22Rv1 (cell line): Measurements from ENCODE around the gene MINDY4.

Experiments used
- H3K27ac ChIP-seq: fragments of 450-650 bp; 2 replicates; pipeline ENCODE4 v1.5.1; 2017
- CTCF ChIP-seq: fragments of 450-650 bp; IDR thresholded peaks from 2 replicates; pipeline ENCODE4 v1.5.1; 2017; ENCODE audit warnings: mild to moderate bottlenecking
- ZFX ChIP-seq: fragments of 450-650 bp; IDR thresholded peaks from 2 replicates; pipeline ENCODE4 v1.6.1; 2017; ENCODE audit warnings: antibody characterized with exemption, borderline replicate concordance

The MINDY4 gene

GRCh38 chr7:30894866-30895605 lies 123.8 kb downstream of the MINDY4 start:
- H3K27ac ChIP-seq = no peak overlapping the region
- no peak for TF ChIP-seq ZFX
- no peak for TF ChIP-seq CTCF

DNA sequence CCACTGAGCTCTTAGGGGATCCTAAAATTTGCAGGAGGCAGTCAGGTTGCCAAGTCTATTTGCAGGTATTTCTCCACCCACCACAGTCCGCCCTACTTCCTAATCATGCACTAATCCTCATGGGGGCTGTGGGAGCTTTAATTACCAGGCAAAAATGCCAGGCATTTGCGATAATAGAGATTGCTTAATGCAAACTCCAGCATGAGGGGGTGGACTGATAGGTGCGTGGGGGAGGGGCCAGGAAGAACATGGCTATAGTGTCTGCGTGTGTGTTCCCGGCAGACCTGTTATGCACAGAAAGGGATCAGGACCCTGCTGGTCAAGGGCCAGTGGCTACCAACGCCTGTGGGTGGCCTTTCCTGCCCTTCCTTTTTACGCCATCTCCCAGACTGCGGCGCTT lies 124.8 kb downstream of the MINDY4 start:
- no peak overlapping the region for H3K27ac ChIP-seq
- TF ChIP-seq CTCF = no peak
- TF ChIP-seq ZFX = no peak

DNA sequence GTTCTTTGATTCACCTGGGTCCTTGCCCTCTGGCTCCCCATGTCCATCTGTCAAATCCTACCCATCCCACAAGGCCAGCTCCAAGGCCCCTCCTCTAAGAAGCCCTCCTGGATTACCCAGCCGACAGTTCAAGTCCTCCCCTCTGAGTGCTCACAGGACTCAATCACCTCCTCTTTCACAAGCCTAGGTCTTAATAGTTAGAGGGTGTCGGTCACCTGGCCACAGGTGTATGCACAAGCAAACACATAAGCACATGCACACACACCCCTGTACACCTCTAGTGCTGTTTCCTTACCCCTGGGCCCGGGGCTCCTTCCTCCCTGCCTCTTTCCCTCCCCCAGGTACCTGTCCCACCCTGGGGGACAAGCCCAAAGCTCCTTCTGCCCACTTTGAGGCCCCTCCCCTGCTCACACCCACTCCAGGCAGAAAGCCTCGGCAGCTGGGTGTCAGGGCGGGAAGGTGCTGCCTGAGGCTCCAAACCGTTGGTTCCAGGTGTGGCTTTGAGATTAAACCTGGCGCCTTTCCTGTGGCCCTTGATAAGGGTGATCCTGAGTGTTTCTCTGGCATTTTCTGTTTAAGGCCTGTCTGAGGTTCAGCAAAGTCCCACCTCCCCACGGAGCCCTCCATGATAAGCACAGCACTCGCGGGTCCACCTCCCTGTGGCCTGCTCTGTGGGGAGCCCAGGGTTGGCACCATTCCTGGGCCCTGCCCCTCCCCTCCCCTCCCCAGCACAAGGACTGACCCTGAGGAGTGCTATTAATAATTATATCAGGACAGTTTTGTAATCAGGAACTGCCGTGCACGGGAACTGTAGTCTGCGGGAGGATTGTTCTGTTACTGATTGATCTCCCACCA lies 125.8 kb downstream of the MINDY4 start:
- no peak for TF ChIP-seq CTCF
- no peak for TF ChIP-seq ZFX
- H3K27ac ChIP-seq = no peak overlapping the region

DNA sequence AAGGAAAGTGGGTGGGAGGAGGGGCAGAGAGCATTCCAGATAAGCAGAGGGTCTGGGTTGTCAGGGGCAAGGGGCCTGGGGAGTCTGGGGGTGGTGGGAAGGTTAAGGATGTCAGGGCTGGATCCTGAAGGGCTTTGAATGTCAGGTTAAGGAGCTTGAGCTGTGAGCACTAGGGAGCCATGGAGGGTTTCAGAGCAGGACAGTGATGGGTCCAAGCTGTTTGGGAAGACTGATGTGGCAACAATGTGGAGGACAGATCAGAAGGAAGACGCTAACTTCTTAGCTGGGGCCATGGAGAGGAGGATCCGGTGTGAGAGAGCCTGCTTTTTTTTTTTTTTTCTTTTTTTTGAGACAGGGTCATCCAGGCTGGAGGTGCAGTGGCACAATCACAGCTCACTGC lies 126.6 kb downstream of the MINDY4 start:
- H3K27ac ChIP-seq = no peak overlapping the region
- no peak for TF ChIP-seq ZFX
- TF ChIP-seq CTCF = no peak

GRCh38 chr7:30898411-30898810 lies 127.2 kb downstream of the MINDY4 start:
- no peak overlapping the region for H3K27ac ChIP-seq
- TF ChIP-seq CTCF = no peak
- no peak for TF ChIP-seq ZFX

GRCh38 chr7:30899066-30899465 lies 127.8 kb downstream of the MINDY4 start:
- TF ChIP-seq CTCF = no peak
- TF ChIP-seq ZFX = no peak
- no peak overlapping the region for H3K27ac ChIP-seq

DNA sequence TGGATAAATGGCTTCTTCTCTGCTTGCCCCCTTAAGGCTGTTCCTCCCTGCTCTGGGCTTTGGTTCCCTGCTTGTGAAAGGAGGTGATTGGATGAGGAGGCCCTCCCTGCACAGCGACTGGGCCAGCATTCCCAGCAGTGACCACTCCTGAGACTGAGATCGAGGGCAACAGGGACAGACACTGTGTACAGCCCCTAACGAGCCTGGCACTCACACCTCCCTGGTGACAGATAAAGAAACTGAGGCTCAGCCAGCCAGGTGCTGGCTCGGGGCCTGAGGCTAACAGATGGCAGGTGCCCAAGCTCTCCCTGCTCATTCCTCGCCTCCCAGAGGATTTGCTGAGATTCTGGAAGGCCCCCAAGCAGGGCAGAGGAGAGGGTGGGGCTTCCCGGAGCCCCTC lies 128.4 kb downstream of the MINDY4 start:
- no peak overlapping the region for H3K27ac ChIP-seq
- TF ChIP-seq ZFX = no peak
- no peak for TF ChIP-seq CTCF
